Measurements from ENCODE around the gene HLA-DPA1. TPM values are rescaled to one million over a fixed set of nuclear protein-coding genes. Genes with fewer than 3 reads are reported as not detected.

HLA-DPA1 gene
- total RNA-seq, 2 donors from 2014 or later: 33.8 to 145 TPM

- ATAC-seq (no peak), DNase-seq (ENCODE audit: low spot score) (no peak)
- H3K4me1 Mint-ChIP-seq (ENCODE audit: low read depth in 2 of 2): peaks cover 14 to 26% of the 10 kb centered on the region in 2 donors
- H3K9me3 Mint-ChIP-seq: peaks cover 2% of the 10 kb centered on the region
- H3K27ac Mint-ChIP-seq: peak overlapping the region in 1 of 2 donors; percentile 91
- H3K27me3 Mint-ChIP-seq: peaks cover 11 to 32% of the 10 kb centered on the region in 2 donors
- H3K36me3 Mint-ChIP-seq: peaks cover 9% of the 10 kb centered on the region
- H3K4me3 Mint-ChIP-seq: peak overlapping the region; percentile 81
Measured at GRCh38 chr6:33030245-33030644, 43.2 kb downstream of the HLA-DPA1 start.

- ATAC-seq (peak; percentile 64 to 92), DNase-seq (ENCODE audit: low spot score) (no peak)
Measured at GRCh38 chr6:33029328-33030184, 43.9 kb downstream of the HLA-DPA1 start.

DNA sequence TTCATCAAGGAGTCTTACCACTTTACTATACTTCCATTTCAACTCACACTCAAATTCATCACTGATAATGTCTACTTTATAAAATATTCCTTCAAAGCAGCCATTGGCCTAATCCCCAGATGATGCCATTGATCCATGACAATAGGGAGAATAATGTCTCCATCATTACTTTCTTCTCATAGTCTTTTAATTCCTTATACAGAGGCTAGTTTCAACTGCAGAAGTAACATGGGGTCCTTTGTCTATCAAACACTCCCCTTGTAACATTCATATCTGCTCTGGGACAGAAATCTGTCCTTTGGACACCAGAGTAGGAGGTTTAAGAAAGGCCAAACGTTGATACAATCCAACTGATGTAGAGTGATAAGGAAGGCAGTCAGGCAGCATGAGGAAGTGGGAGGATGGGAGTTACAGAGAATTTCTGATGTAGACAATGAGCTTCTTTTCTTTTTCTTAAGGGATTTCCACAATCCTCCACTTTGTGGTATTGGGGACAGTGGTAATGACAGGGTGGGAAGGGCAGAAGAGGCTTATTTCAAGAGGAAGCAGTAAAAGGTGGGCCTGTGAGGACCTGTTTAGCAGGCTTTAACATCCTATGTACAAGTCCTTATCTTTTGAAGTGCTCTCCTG lies 45.1 kb downstream of the HLA-DPA1 start:
- DNase-seq (ENCODE audit: low spot score) (no peak), ATAC-seq (no peak)
- Mint-ChIP-seq H3K4me3 (peak overlapping the region; percentile 5), H3K27me3 (peaks cover 0 to 21% of the 10 kb centered on the region in 2 donors), H3K4me1 (ENCODE audit: low read depth in 2 of 2) (peaks cover 14 to 26% of the 10 kb centered on the region in 2 donors), H3K36me3 (no peaks in the 10 kb centered on the region), H3K27ac (peak overlapping the region in 1 of 2 donors; percentile 91), H3K9me3 (no peaks in the 10 kb centered on the region)

More at GRCh38 chr6:33029328-33030184, 43.9 kb downstream of the HLA-DPA1 start:
- peaks cover 4 to 27% of the 10 kb centered on the region in 2 donors for H3K27me3 Mint-ChIP-seq
- H3K36me3 Mint-ChIP-seq: peaks cover 2% of the 10 kb centered on the region
- peak overlapping the region; percentile 16 to 91 for H3K27ac Mint-ChIP-seq
- peaks cover 14 to 26% of the 10 kb centered on the region in 2 donors for H3K4me1 Mint-ChIP-seq (ENCODE audit: low read depth in 2 of 2)
- H3K9me3 Mint-ChIP-seq: no peaks in the 10 kb centered on the region
- peak overlapping the region; percentile 81 for H3K4me3 Mint-ChIP-seq

DNA sequence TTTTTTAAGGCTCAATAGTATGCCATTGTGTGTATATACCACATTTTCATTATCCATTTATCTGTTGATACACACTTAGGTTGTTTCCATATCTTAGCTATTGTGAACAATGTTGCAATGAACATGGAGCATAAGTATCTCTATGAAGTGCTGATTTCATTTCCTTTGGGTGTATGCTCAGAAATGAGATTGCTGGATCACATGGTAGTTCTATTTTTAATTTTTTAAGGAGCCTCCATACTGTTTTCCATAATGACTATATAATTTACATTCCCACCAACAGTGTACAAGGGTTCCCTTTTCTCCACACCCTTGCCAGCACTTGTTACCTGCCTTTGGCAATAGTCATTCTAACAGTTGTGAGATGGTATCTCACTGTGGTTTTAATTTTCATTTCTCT lies 48.9 kb downstream of the HLA-DPA1 start:
- H3K4me1 Mint-ChIP-seq (ENCODE audit: low read depth in 2 of 2): peaks cover 16 to 24% of the 10 kb centered on the region in 2 donors
- no peaks in the 10 kb centered on the region for H3K36me3 Mint-ChIP-seq
- peaks cover 0 to 8% of the 10 kb centered on the region in 2 donors for H3K27me3 Mint-ChIP-seq
- no peak overlapping the region for H3K27ac Mint-ChIP-seq
- H3K9me3 Mint-ChIP-seq: no peaks in the 10 kb centered on the region
- H3K4me3 Mint-ChIP-seq: no peak overlapping the region
- ATAC-seq: no peak
- DNase-seq (ENCODE audit: low spot score): no peak

- H3K27ac Mint-ChIP-seq: no peak overlapping the region
- no peak for ATAC-seq
- no peaks in the 10 kb centered on the region for H3K36me3 Mint-ChIP-seq
- peaks cover 21 to 25% of the 10 kb centered on the region in 2 donors for H3K4me1 Mint-ChIP-seq (ENCODE audit: low read depth in 2 of 2)
- peaks cover 0 to 4% of the 10 kb centered on the region in 2 donors for H3K27me3 Mint-ChIP-seq
- H3K9me3 Mint-ChIP-seq: no peaks in the 10 kb centered on the region
- no peak for DNase-seq (ENCODE audit: low spot score)
- H3K4me3 Mint-ChIP-seq: no peak overlapping the region
Measured at GRCh38 chr6:33023536-33023935, 49.9 kb downstream of the HLA-DPA1 start.

DNA sequence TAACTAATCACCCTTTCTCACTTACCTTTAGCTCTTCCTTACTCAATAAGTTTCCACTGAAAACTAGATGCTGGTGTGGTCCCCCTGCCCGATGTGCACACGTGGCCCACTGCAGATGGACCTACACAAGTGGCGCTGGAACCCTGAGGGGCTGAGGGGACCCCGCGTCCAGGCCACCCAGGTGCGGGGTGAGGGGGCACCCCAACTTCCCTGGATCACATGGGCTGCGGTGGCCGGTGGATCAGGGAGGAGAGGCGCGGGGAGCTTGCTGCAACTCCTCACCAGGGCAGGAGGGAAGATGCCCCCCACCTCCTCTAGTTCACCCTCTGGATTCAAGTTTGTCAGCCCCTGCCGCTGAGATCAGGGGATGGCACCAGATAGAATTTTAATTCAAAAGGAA lies 51.5 kb downstream of the HLA-DPA1 start:
- Mint-ChIP-seq H3K4me1 (ENCODE audit: low read depth in 2 of 2) (peaks cover 21 to 26% of the 10 kb centered on the region in 2 donors), H3K27ac (no peak overlapping the region), H3K27me3 (peaks cover 0 to 2% of the 10 kb centered on the region in 2 donors), H3K36me3 (no peaks in the 10 kb centered on the region), H3K9me3 (no peaks in the 10 kb centered on the region), H3K4me3 (no peak overlapping the region)
- no peak for ATAC-seq
- DNase-seq (ENCODE audit: low spot score): no peak

GRCh38 chr6:33019372-33019771 lies 54.1 kb downstream of the HLA-DPA1 start:
- no peaks in the 10 kb centered on the region for H3K36me3 Mint-ChIP-seq
- H3K9me3 Mint-ChIP-seq: no peaks in the 10 kb centered on the region
- H3K4me3 Mint-ChIP-seq: peak overlapping the region; percentile 87
- peaks cover 25 to 32% of the 10 kb centered on the region in 2 donors for H3K4me1 Mint-ChIP-seq (ENCODE audit: low read depth in 2 of 2)
- H3K27ac Mint-ChIP-seq: peak overlapping the region; percentile 62 to 83
- ATAC-seq (no peak), DNase-seq (ENCODE audit: low spot score) (no peak)
- H3K27me3 Mint-ChIP-seq: peaks cover 0 to 2% of the 10 kb centered on the region in 2 donors

DNA sequence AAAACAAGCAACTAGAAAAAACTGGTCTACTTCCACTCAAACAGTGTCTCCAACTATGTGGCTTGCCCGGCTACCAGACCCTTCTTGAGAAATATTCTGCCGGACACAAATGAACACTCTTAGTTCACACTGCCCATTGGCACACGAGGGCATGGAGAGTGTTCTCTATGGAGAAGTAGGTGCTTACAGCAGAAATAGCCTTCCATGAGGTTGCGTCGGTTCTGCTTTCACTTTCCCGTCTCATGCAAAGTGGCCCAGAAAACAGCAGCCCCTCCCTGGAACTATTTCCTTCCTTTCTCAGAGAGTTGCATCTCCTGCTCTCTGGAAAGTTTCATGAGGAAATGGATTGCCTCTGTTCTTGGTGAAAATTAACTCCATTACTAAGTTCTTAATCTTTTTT lies 54.5 kb downstream of the HLA-DPA1 start:
- Mint-ChIP-seq H3K27me3 (peaks cover 0 to 2% of the 10 kb centered on the region in 2 donors), H3K9me3 (no peaks in the 10 kb centered on the region), H3K27ac (peak overlapping the region; percentile 62 to 83), H3K4me1 (ENCODE audit: low read depth in 2 of 2) (peaks cover 25 to 32% of the 10 kb centered on the region in 2 donors), H3K36me3 (no peaks in the 10 kb centered on the region), H3K4me3 (peak overlapping the region; percentile 87)
- DNase-seq (ENCODE audit: low spot score): no peak
- ATAC-seq: peak; percentile 85 to 91

- H3K4me3 Mint-ChIP-seq: peak overlapping the region; percentile 87
- DNase-seq (ENCODE audit: low spot score) (no peak), ATAC-seq (no peak)
- peak overlapping the region; percentile 62 to 83 for H3K27ac Mint-ChIP-seq
- peaks cover 25 to 32% of the 10 kb centered on the region in 2 donors for H3K4me1 Mint-ChIP-seq (ENCODE audit: low read depth in 2 of 2)
- peaks cover 0 to 4% of the 10 kb centered on the region in 2 donors for H3K27me3 Mint-ChIP-seq
- no peaks in the 10 kb centered on the region for H3K36me3 Mint-ChIP-seq
- no peaks in the 10 kb centered on the region for H3K9me3 Mint-ChIP-seq
Measured at GRCh38 chr6:33018418-33018817, 55.0 kb downstream of the HLA-DPA1 start.

GRCh38 chr6:33017694-33018353 lies 55.6 kb downstream of the HLA-DPA1 start:
- no peaks in the 10 kb centered on the region for H3K9me3 Mint-ChIP-seq
- ATAC-seq: no peak
- no peak for DNase-seq (ENCODE audit: low spot score)
- H3K27ac Mint-ChIP-seq: peak overlapping the region; percentile 62 to 83
- no peaks in the 10 kb centered on the region for H3K36me3 Mint-ChIP-seq
- H3K27me3 Mint-ChIP-seq: peaks cover 0 to 8% of the 10 kb centered on the region in 2 donors
- H3K4me1 Mint-ChIP-seq (ENCODE audit: low read depth in 2 of 2): peaks cover 25 to 32% of the 10 kb centered on the region in 2 donors
- H3K4me3 Mint-ChIP-seq: peak overlapping the region; percentile 87

DNA sequence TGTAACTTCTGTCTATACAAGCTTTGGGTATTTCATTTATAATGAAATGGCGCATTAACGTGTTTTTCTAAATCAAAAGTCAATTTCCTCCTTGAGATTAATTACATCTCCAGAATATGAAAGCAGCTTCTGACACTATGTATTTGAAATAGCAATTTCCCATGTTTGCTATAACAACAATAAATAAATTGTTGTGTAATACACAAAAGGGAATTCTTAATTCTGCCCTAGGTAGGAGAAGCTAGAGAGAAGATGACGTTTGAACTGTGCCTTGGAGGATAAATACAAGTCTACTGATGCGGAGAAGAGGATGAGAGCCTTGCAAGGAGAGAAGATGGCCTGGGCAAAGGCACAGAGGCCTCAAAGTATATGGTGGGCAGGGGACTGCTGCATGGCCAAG lies 56.4 kb downstream of the HLA-DPA1 start:
- Mint-ChIP-seq H3K4me1 (ENCODE audit: low read depth in 2 of 2) (peaks cover 25 to 32% of the 10 kb centered on the region in 2 donors), H3K27ac (no peak overlapping the region), H3K27me3 (peaks cover 0 to 11% of the 10 kb centered on the region in 2 donors), H3K36me3 (no peaks in the 10 kb centered on the region), H3K4me3 (no peak overlapping the region), H3K9me3 (no peaks in the 10 kb centered on the region)
- DNase-seq (ENCODE audit: low spot score) (no peak), ATAC-seq (no peak)

DNA sequence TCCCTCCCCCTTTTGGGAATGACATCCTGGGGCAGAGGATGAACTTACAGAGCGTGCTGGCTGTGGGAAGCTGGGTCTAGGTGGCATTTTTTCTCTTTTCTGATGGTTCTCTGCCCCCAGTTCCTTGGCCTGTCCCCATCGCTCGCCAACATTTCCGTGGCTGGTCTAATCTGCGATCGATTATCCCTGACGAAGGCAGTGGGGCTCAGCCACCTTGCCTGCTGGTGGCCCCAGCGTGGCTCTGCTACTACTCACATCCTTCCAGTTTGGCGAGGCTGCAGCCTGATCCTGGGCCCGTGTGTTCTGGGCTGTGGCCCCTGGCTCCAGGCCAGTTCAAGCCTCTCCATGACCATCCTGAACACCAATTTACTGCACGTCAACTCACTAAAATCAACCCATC lies 57.7 kb downstream of the HLA-DPA1 start:
- ATAC-seq: no peak
- Mint-ChIP-seq H3K27ac (no peak overlapping the region), H3K9me3 (no peaks in the 10 kb centered on the region), H3K27me3 (peaks cover 0 to 11% of the 10 kb centered on the region in 2 donors), H3K4me1 (ENCODE audit: low read depth in 2 of 2) (peaks cover 25 to 32% of the 10 kb centered on the region in 2 donors), H3K36me3 (no peaks in the 10 kb centered on the region), H3K4me3 (no peak overlapping the region)
- DNase-seq (ENCODE audit: low spot score): no peak

- DNase-seq (ENCODE audit: low spot score) (peak; percentile 76), ATAC-seq (peak; percentile 67 to 68)
- peaks cover 25 to 31% of the 10 kb centered on the region in 2 donors for H3K4me1 Mint-ChIP-seq (ENCODE audit: low read depth in 2 of 2)
- no peaks in the 10 kb centered on the region for H3K9me3 Mint-ChIP-seq
- peaks cover 0 to 11% of the 10 kb centered on the region in 2 donors for H3K27me3 Mint-ChIP-seq
- no peak overlapping the region for H3K27ac Mint-ChIP-seq
- no peak overlapping the region for H3K4me3 Mint-ChIP-seq
- no peaks in the 10 kb centered on the region for H3K36me3 Mint-ChIP-seq
Measured at GRCh38 chr6:33014841-33015634, 58.4 kb downstream of the HLA-DPA1 start.
